WERI-Rb-1 (cell line): Measurements from ENCODE around the gene VIP.
A peak's percentile ranks its signal among the peaks of the same experiment; 100 is the strongest.
"Not testable (repeated sequence)": the region's sequence is repeated elsewhere in the genome, so short reads cannot be mapped to it uniquely, and the experiment has no call there.

Experiments
- DNase-seq: peaks from one replicate; pipeline ENCODE4 v3.0.0-alpha.2; 2020
- H3K27ac ChIP-seq: fragments of 250-450 bp; sonication (Bioruptor Pico); 2 replicates; pipeline ENCODE4 v1.5.1; 2020; ENCODE audit warnings: mild to moderate bottlenecking, moderate library complexity
- H3K27me3 ChIP-seq: fragments of 250-450 bp; sonication (Bioruptor Pico); 2 replicates; pipeline ENCODE4 v1.5.1; 2021; ENCODE audit warnings: mild to moderate bottlenecking, low read depth, moderate library complexity; ENCODE audit not compliant: insufficient read depth, severe bottlenecking
- H3K36me3 ChIP-seq: fragments of 250-450 bp; sonication (Bioruptor Pico); 2 replicates; pipeline ENCODE4 v1.5.1; 2020; ENCODE audit warnings: mild to moderate bottlenecking, moderate library complexity
- H3K4me3 ChIP-seq: 2 replicates; pipeline ENCODE4 v1.5.1; 2011; ENCODE audit warnings: low read depth, mild to moderate bottlenecking, control low read depth, low read length
- H3K9me3 ChIP-seq: fragments of 250-450 bp; sonication (Bioruptor Pico); 2 replicates; pipeline ENCODE4 v1.5.1; 2021; ENCODE audit warnings: mild to moderate bottlenecking, moderate library complexity; ENCODE audit not compliant: severe bottlenecking
- CTCF ChIP-seq: IDR thresholded peaks from 2 replicates; pipeline ENCODE4 v1.5.1; 2011; ENCODE audit warnings: low read depth, mild to moderate bottlenecking, control low read depth, inconsistent platforms, low read length

VIP gene

GRCh38 chr6:152750694-152751093 is at the start of gene VIP:
TSS of gene VIP (plus strand) at chr6:152750797. CDS start at chr6:152752178, 1,381 bp downstream.
- Histone ChIP-seq H3K27ac (no peak within 1 kb of the TSS), H3K27me3 (no peaks in the 10 kb centered on the region), H3K4me3 (no peak within 1 kb of the TSS), H3K36me3 (no peaks in the 10 kb centered on the region), H3K9me3 (no peaks in the 10 kb centered on the region)
- TF ChIP-seq CTCF = no peak
- no peak for DNase-seq

GRCh38 chr6:152701081-152701862 is 49.3 kb upstream of the VIP start:
- Histone ChIP-seq H3K27ac (no peak overlapping the region), H3K4me3 (no peak overlapping the region)
- DNase-seq = no peak

GRCh38 chr6:152701863-152702401 is 48.7 kb upstream of the VIP start:
- TF ChIP-seq CTCF = no peak
- H3K27ac ChIP-seq = no peak overlapping the region
- no peaks in the 10 kb centered on the region for H3K36me3 ChIP-seq
- DNase-seq = no peak
- no peak overlapping the region for H3K4me3 ChIP-seq
- H3K27me3 ChIP-seq = peaks cover 4% of the 10 kb centered on the region
- no peaks in the 10 kb centered on the region for H3K9me3 ChIP-seq

More at GRCh38 chr6:152701081-152701862, 49.3 kb upstream of the VIP start:
- no peaks in the 10 kb centered on the region for H3K9me3 ChIP-seq
- TF ChIP-seq CTCF = peak; percentile 18; the same call in 1 of the 2 replicates
- H3K36me3 ChIP-seq = no peaks in the 10 kb centered on the region
- H3K27me3 ChIP-seq = peaks cover 4% of the 10 kb centered on the region

- not testable (repeated sequence) for H3K9me3 ChIP-seq, H3K36me3 ChIP-seq, H3K27me3 ChIP-seq, DNase-seq, H3K4me3 ChIP-seq, H3K27ac ChIP-seq
These were observed 46.8 kb upstream of the VIP start for GRCh38 chr6:152703750-152704149.

- DNase-seq = no peak
- no peaks in the 10 kb centered on the region for H3K36me3 ChIP-seq
- no peak overlapping the region for H3K27ac ChIP-seq
- peaks cover 4% of the 10 kb centered on the region for H3K27me3 ChIP-seq
- no peak for TF ChIP-seq CTCF
- H3K4me3 ChIP-seq = no peak overlapping the region
- H3K9me3 ChIP-seq = no peaks in the 10 kb centered on the region
These were observed 45.3 kb upstream of the VIP start for GRCh38 chr6:152705327-152705726.

- no peak for DNase-seq
- Histone ChIP-seq H3K9me3 (no peaks in the 10 kb centered on the region), H3K27ac (no peak overlapping the region), H3K4me3 (no peak overlapping the region), H3K36me3 (no peaks in the 10 kb centered on the region), H3K27me3 (no peaks in the 10 kb centered on the region)
- no peak for TF ChIP-seq CTCF
These were observed 34.3 kb upstream of the VIP start for GRCh38 chr6:152716322-152716721.
